ENCODE measurements around the gene ADCK2.

DNA sequence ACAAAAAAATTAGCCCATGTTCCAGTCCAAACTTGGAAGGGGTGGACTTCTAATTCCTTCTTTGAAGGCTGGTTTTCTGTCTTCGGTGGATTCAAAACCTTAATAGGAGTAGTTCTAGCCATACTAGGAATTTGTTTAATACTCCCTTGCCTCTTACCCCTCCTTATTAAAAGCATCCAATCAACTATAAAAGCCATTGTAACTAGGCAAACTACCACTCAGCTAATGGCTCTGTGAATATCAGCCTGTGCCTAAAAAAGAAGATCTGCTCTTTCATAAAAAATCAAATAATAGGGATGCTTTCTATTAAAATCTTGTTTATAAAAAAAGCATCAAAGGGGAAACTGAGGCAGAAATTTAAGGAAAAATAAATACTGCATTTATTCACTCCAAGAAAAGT lies 4.1 kb upstream of the ADCK2 start:
- TF ChIP-seq, protein P1, sequence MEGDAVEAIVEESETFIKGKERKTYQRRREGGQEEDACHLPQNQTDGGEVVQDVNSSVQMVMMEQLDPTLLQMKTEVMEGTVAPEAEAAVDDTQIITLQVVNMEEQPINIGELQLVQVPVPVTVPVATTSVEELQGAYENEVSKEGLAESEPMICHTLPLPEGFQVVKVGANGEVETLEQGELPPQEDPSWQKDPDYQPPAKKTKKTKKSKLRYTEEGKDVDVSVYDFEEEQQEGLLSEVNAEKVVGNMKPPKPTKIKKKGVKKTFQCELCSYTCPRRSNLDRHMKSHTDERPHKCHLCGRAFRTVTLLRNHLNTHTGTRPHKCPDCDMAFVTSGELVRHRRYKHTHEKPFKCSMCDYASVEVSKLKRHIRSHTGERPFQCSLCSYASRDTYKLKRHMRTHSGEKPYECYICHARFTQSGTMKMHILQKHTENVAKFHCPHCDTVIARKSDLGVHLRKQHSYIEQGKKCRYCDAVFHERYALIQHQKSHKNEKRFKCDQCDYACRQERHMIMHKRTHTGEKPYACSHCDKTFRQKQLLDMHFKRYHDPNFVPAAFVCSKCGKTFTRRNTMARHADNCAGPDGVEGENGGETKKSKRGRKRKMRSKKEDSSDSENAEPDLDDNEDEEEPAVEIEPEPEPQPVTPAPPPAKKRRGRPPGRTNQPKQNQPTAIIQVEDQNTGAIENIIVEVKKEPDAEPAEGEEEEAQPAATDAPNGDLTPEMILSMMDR (IDR thresholded peaks at IDR 0.05), result no peak
- no peak for TF ChIP-seq POLR2A (IDR thresholded peaks at IDR 0.05)
